HL-60 (cell line): ENCODE measurements around the gene DENND4B.

ENCODE experiments used
- DNase-seq, 2 experiments: peaks; one replicate each; pipeline ENCODE4 v3.0.0-alpha.2; 2010 to 2020; ENCODE audit warnings: low read depth in 1 of 2, low spot score in 1 of 2
- H3K27ac ChIP-seq: fragments of 250-450 bp; sonication (Bioruptor Pico); replicated peaks from 2 replicates; pipeline ENCODE4 v1.5.1; 2020; ENCODE audit warnings: mild to moderate bottlenecking, moderate library complexity
- H3K27me3 ChIP-seq: fragments of 250-450 bp; sonication (Bioruptor Pico); 2 replicates; pipeline ENCODE4 v1.5.1; 2021; ENCODE audit warnings: mild to moderate bottlenecking, moderate library complexity; ENCODE audit not compliant: insufficient read depth, poor library complexity, severe bottlenecking
- H3K4me3 ChIP-seq: replicated peaks from 2 replicates; pipeline ENCODE4 v1.5.1; 2011; ENCODE audit warnings: mild to moderate bottlenecking, control low read depth, low read length; ENCODE audit not compliant: insufficient read depth
- GABPA ChIP-seq: IDR thresholded peaks from 2 replicates; pipeline ENCODE4 v1.6.1; 2012; ENCODE audit warnings: low read depth
- POLR2AphosphoS5 ChIP-seq: IDR thresholded peaks from 2 replicates; pipeline ENCODE4 v1.6.1; 2012; ENCODE audit warnings: low read depth
- SPI1 ChIP-seq: IDR thresholded peaks from 2 replicates; pipeline ENCODE4 v1.6.1; 2012; ENCODE audit warnings: low read depth, mild to moderate bottlenecking, borderline replicate concordance
- TF ChIP-seq, protein P1 (sequence below): IDR thresholded peaks from one replicate; pipeline ENCODE4 v1.5.1; 2011; ENCODE audit warnings: low read length, control low read depth, inconsistent platforms; ENCODE audit not compliant: insufficient read depth
- TF ChIP-seq, protein P2 (sequence below): IDR thresholded peaks from 2 replicates; pipeline ENCODE4 v1.6.1; 2012; ENCODE audit warnings: low read depth; ENCODE audit not compliant: insufficient replicate concordance

The DENND4B gene

DNA sequence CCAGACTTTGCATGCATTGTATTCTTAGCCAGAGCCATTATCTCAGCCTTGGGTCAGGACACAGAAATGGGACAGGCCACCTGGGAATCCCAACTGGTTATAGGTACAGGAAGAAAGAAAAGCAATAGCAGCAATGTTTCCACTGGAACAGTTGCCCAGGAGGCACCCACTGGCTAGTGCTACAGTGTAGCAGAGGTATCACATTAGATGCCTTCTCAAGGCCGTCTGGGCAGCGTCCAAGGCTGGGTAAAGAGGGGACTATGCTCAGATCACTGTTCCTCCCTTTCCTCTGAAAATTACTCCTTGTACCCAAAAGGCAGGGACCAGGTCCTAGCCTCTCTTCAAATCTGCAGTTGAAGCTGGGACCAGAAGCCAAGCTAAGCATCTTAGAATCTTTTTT is 23.8 kb upstream of the DENND4B start:
- H3K27me3 ChIP-seq, result no peaks in the 10 kb centered on the region
- no peak for DNase-seq
- no peak overlapping the region for H3K4me3 ChIP-seq
- H3K27ac ChIP-seq, result no peak overlapping the region
- TF ChIP-seq, protein P1, sequence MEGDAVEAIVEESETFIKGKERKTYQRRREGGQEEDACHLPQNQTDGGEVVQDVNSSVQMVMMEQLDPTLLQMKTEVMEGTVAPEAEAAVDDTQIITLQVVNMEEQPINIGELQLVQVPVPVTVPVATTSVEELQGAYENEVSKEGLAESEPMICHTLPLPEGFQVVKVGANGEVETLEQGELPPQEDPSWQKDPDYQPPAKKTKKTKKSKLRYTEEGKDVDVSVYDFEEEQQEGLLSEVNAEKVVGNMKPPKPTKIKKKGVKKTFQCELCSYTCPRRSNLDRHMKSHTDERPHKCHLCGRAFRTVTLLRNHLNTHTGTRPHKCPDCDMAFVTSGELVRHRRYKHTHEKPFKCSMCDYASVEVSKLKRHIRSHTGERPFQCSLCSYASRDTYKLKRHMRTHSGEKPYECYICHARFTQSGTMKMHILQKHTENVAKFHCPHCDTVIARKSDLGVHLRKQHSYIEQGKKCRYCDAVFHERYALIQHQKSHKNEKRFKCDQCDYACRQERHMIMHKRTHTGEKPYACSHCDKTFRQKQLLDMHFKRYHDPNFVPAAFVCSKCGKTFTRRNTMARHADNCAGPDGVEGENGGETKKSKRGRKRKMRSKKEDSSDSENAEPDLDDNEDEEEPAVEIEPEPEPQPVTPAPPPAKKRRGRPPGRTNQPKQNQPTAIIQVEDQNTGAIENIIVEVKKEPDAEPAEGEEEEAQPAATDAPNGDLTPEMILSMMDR, result no peak
- TF ChIP-seq GABPA (no peak), POLR2AphosphoS5 (no peak), SPI1 (no peak)
- TF ChIP-seq, protein P2, sequence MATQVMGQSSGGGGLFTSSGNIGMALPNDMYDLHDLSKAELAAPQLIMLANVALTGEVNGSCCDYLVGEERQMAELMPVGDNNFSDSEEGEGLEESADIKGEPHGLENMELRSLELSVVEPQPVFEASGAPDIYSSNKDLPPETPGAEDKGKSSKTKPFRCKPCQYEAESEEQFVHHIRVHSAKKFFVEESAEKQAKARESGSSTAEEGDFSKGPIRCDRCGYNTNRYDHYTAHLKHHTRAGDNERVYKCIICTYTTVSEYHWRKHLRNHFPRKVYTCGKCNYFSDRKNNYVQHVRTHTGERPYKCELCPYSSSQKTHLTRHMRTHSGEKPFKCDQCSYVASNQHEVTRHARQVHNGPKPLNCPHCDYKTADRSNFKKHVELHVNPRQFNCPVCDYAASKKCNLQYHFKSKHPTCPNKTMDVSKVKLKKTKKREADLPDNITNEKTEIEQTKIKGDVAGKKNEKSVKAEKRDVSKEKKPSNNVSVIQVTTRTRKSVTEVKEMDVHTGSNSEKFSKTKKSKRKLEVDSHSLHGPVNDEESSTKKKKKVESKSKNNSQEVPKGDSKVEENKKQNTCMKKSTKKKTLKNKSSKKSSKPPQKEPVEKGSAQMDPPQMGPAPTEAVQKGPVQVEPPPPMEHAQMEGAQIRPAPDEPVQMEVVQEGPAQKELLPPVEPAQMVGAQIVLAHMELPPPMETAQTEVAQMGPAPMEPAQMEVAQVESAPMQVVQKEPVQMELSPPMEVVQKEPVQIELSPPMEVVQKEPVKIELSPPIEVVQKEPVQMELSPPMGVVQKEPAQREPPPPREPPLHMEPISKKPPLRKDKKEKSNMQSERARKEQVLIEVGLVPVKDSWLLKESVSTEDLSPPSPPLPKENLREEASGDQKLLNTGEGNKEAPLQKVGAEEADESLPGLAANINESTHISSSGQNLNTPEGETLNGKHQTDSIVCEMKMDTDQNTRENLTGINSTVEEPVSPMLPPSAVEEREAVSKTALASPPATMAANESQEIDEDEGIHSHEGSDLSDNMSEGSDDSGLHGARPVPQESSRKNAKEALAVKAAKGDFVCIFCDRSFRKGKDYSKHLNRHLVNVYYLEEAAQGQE, result no peak

DNA sequence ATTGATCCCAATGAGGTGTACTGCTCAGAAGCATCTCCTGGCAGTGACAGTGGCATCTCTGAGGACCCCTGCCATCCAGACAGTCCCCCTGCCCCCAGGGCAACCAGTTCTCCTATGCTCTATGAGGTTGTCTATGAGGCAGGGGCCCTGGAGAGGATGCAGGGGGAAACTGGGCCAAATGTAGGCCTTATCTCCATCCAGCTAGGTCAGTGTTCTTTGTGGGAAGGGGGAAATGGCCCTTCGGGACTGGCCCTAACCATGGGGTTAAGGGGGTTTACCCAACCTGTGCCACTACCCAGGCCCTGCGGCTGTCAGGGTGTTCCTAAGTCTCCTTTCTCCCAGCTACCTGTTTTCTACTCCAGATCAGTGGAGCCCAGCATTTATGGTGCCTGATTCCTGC is 22.5 kb upstream of the DENND4B start:
- TF ChIP-seq POLR2AphosphoS5, result no peak
- no peak for TF ChIP-seq SPI1
- TF ChIP-seq, protein P1, result no peak
- TF ChIP-seq, protein P2, result no peak
- no peak for TF ChIP-seq GABPA
- DNase-seq, result no peak
- no peak overlapping the region for H3K4me3 ChIP-seq
- H3K27me3 ChIP-seq, result no peaks in the 10 kb centered on the region
- H3K27ac ChIP-seq, result no peak overlapping the region

DNA sequence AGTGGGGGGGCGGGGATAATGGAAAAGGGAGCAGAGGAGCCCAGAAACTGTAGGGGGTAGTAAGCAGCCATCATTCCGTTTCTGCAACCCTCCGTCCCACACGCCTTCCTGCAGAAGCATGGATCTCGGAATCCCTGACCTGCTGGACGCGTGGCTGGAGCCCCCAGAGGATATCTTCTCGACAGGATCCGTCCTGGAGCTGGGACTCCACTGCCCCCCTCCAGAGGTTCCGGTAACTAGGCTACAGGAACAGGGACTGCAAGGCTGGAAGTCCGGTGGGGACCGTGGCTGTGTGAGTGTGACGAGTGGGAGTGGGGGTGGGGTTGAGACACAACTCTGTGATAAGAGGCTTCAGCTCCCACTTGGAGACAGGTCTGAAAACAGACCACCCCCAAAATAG is 21.9 kb upstream of the DENND4B start:
- H3K27me3 ChIP-seq, result no peaks in the 10 kb centered on the region

More for the DNA sequence above, 21.9 kb upstream of the DENND4B start:
- peak overlapping the region; percentile 62 for H3K4me3 ChIP-seq
- TF ChIP-seq SPI1 (no peak), GABPA (no peak), POLR2AphosphoS5 (no peak)
- TF ChIP-seq, protein P2, result no peak
- TF ChIP-seq, protein P1, result no peak
- peak overlapping the region; percentile 94 for H3K27ac ChIP-seq
- DNase-seq, result no peak
